Liver (tissue), 9 donors: ENCODE measurements around the gene PCNX2. TPM values are rescaled to one million over a fixed set of nuclear protein-coding genes. Genes with fewer than 3 reads are reported as not detected.

Experiments
- DNase-seq: peaks from one replicate; pipeline ENCODE4 v3.0.0-alpha.2; 2017; ENCODE audit warnings: low spot score
- H3K27ac ChIP-seq, 2 donors: one replicate each; pipeline ENCODE4 v1.7.0; 2013; ENCODE audit warnings: inconsistent platforms in 2 of 2, low read length in 2 of 2, control low read depth in 1 of 2, low read depth in 1 of 2, mild to moderate bottlenecking in 1 of 2
- H3K27me3 ChIP-seq, 4 donors: one replicate each; pipeline versions ENCODE4 v1.6.1 to v1.7.0; 2013; ENCODE audit warnings: low read length in 3 of 4, inconsistent platforms in 1 of 4, mild to moderate bottlenecking in 1 of 4, moderate library complexity in 1 of 4; ENCODE audit not compliant: control insufficient read depth in 4 of 4, insufficient read depth in 4 of 4
- H3K36me3 ChIP-seq, 4 donors: one replicate each; pipeline versions ENCODE4 v1.6.1 to v1.7.0; 2013; ENCODE audit warnings: low read length in 3 of 4, mild to moderate bottlenecking in 3 of 4, low read depth in 1 of 4, moderate library complexity in 1 of 4; ENCODE audit not compliant: control insufficient read depth in 4 of 4, insufficient read depth in 3 of 4
- H3K4me1 ChIP-seq, 4 donors: one replicate each; pipeline versions ENCODE4 v1.6.1 to v1.7.0; 2013; ENCODE audit warnings: low read length in 3 of 4, mild to moderate bottlenecking in 3 of 4, moderate library complexity in 1 of 4; ENCODE audit not compliant: control insufficient read depth in 4 of 4, insufficient read depth in 4 of 4
- H3K4me3 ChIP-seq, 3 donors: one replicate each; pipeline versions ENCODE4 v1.6.1 to v1.7.0; 2013; ENCODE audit warnings: low read length in 3 of 3, control low read depth in 1 of 3, low read depth in 1 of 3, mild to moderate bottlenecking in 1 of 3
- H3K9ac ChIP-seq, 2 donors: one replicate each; pipeline ENCODE4 v1.7.0; 2013; ENCODE audit warnings: low read length in 2 of 2, mild to moderate bottlenecking in 2 of 2, moderate library complexity in 2 of 2, control low read depth in 1 of 2, low read depth in 1 of 2
- H3K9me3 ChIP-seq, 4 donors: one replicate each; pipeline versions ENCODE4 v1.6.1 to v1.7.0; 2013; ENCODE audit warnings: low read length in 3 of 4; ENCODE audit not compliant: control insufficient read depth in 4 of 4
- ATF3 ChIP-seq: IDR thresholded peaks from 2 replicates; pipeline ENCODE4 v1.6.1; 2016; ENCODE audit warnings: antibody characterized with exemption
- EGR1 ChIP-seq, 2 donors: IDR thresholded peaks; 2 replicates each; pipeline ENCODE4 v1.6.1; 2016 to 2018; ENCODE audit warnings: antibody characterized with exemption in 2 of 2, low read depth in 2 of 2
- FOXA1 ChIP-seq: IDR thresholded peaks from 2 replicates; pipeline ENCODE4 v1.6.1; 2016; ENCODE audit warnings: antibody characterized with exemption
- FOXA2 ChIP-seq: IDR thresholded peaks from 2 replicates; pipeline ENCODE4 v1.6.1; 2016; ENCODE audit warnings: antibody characterized with exemption
- GABPA ChIP-seq, 2 donors: IDR thresholded peaks in 1 of 2; conservative IDR thresholded peaks in 1 of 2; 2 replicates each; pipeline ENCODE4 v1.6.1; 2016; ENCODE audit warnings: antibody characterized with exemption in 2 of 2, mild to moderate bottlenecking in 1 of 2, moderate library complexity in 1 of 2
- HNF4A ChIP-seq, 2 donors: conservative IDR thresholded peaks; 2 replicates each; pipeline ENCODE4 v1.6.1; 2016; ENCODE audit warnings: antibody characterized with exemption in 2 of 2, mild to moderate bottlenecking in 2 of 2
- HNF4G ChIP-seq: IDR thresholded peaks from 2 replicates; pipeline ENCODE4 v1.6.1; 2016; ENCODE audit warnings: antibody characterized with exemption
- JUND ChIP-seq, 2 donors: IDR thresholded peaks; 2 replicates each; pipeline ENCODE4 v1.6.1; 2016; ENCODE audit warnings: antibody characterized with exemption in 2 of 2
- NR2F2 ChIP-seq: IDR thresholded peaks from 2 replicates; pipeline ENCODE4 v1.6.1; 2016; ENCODE audit warnings: antibody characterized with exemption
- RAD21 ChIP-seq, 2 donors: IDR thresholded peaks; 2 replicates each; pipeline ENCODE4 v1.6.1; 2016; ENCODE audit warnings: antibody characterized with exemption in 2 of 2, mild to moderate bottlenecking in 2 of 2
- RXRA ChIP-seq, 2 donors: IDR thresholded peaks; 2 replicates each; pipeline ENCODE4 v1.6.1; 2017 to 2018; ENCODE audit warnings: antibody characterized with exemption in 2 of 2, mild to moderate bottlenecking in 1 of 2
- SP1 ChIP-seq: IDR thresholded peaks from 2 replicates; pipeline ENCODE4 v1.6.1; 2018; ENCODE audit warnings: antibody characterized with exemption, mild to moderate bottlenecking
- TAF1 ChIP-seq: conservative IDR thresholded peaks from 2 replicates; pipeline ENCODE4 v1.6.1; 2016; ENCODE audit warnings: antibody characterized with exemption, mild to moderate bottlenecking
- YY1 ChIP-seq: IDR thresholded peaks from 2 replicates; pipeline ENCODE4 v1.6.1; 2016; ENCODE audit warnings: antibody characterized with exemption, mild to moderate bottlenecking
- WGBS: extraction: QIAGEN DNeasy Blood & Tissue Kit; methylation state at CpG from one replicate; pipeline ENCODE4 v1.1.7; 2013; 5-methylcytosine and 5-hydroxymethylcytosine counted together
- polyA plus RNA-seq, 2 donors: library from polyadenylated mRNA; stranded (reverse) in 1 of 2; unstranded in 1 of 2; fragments of 200-250 nt in 1 of 2; fragments of >200 nt in 1 of 2; fragmentation: Nextera tagmentation in 1 of 2; extraction: Ambion mirVana in 1 of 2; gene quantifications; one replicate each; pipeline versions ENCODE4 v1.2.1 to v1.2.3, GENCODE V29; 2013 to 2015
- total RNA-seq, 2 donors: library from RNA; depleted of rRNA; stranded (reverse); fragments of >200 nt; gene quantifications; one replicate each; pipeline ENCODE4 v1.2.3, GENCODE V29; 2014
- TF ChIP-seq, protein P1 (sequence below): IDR thresholded peaks from 2 replicates; pipeline ENCODE4 v1.6.1; 2016; ENCODE audit warnings: antibody characterized with exemption, mild to moderate bottlenecking
- TF ChIP-seq, protein P2 (sequence below): IDR thresholded peaks from 2 replicates; pipeline ENCODE4 v1.6.1; 2016; ENCODE audit warnings: antibody characterized with exemption
- TF ChIP-seq, protein P3 (sequence below): fragments of 150-350 bp; IDR thresholded peaks from 2 replicates; pipeline ENCODE4 v1.5.1; 2017; ENCODE audit warnings: improper control_type of control experiment, low read depth, low read length; ENCODE audit not compliant: missing input control
- TF ChIP-seq, protein P4 (sequence below): IDR thresholded peaks from 2 replicates; pipeline ENCODE4 v1.6.1; 2016; ENCODE audit warnings: antibody characterized with exemption
- donor health status: healthy.
- donor health status: healthy.
- donor health status: healthy.
- donor health status: healthy.
- donor health status: healthy.

Gene PCNX2
- total and polyA plus RNA-seq, 4 donors, result 0.20 to 3.1 (median 0.92) TPM

- H3K36me3 ChIP-seq, result no peaks in the 10 kb centered on the region
- no peak overlapping the region for H3K9ac ChIP-seq
- no peak overlapping the region for H3K4me3 ChIP-seq
- DNase-seq, result no peak
- H3K9me3 ChIP-seq, result no peaks in the 10 kb centered on the region
- no peaks in the 10 kb centered on the region for H3K4me1 ChIP-seq
- H3K27ac ChIP-seq, result no peak overlapping the region
- TF ChIP-seq, protein P1, sequence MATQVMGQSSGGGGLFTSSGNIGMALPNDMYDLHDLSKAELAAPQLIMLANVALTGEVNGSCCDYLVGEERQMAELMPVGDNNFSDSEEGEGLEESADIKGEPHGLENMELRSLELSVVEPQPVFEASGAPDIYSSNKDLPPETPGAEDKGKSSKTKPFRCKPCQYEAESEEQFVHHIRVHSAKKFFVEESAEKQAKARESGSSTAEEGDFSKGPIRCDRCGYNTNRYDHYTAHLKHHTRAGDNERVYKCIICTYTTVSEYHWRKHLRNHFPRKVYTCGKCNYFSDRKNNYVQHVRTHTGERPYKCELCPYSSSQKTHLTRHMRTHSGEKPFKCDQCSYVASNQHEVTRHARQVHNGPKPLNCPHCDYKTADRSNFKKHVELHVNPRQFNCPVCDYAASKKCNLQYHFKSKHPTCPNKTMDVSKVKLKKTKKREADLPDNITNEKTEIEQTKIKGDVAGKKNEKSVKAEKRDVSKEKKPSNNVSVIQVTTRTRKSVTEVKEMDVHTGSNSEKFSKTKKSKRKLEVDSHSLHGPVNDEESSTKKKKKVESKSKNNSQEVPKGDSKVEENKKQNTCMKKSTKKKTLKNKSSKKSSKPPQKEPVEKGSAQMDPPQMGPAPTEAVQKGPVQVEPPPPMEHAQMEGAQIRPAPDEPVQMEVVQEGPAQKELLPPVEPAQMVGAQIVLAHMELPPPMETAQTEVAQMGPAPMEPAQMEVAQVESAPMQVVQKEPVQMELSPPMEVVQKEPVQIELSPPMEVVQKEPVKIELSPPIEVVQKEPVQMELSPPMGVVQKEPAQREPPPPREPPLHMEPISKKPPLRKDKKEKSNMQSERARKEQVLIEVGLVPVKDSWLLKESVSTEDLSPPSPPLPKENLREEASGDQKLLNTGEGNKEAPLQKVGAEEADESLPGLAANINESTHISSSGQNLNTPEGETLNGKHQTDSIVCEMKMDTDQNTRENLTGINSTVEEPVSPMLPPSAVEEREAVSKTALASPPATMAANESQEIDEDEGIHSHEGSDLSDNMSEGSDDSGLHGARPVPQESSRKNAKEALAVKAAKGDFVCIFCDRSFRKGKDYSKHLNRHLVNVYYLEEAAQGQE, result no peak
- TF ChIP-seq FOXA1, result no peak
- TF ChIP-seq, protein P2, sequence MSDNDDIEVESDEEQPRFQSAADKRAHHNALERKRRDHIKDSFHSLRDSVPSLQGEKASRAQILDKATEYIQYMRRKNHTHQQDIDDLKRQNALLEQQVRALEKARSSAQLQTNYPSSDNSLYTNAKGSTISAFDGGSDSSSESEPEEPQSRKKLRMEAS, result no peak
- TF ChIP-seq SP1, result no peak
- no peak for TF ChIP-seq JUND (IDR thresholded peaks at IDR 0.05)
- TF ChIP-seq YY1, result no peak
- no peak for TF ChIP-seq RAD21 (IDR thresholded peaks at IDR 0.05)
- no peak for TF ChIP-seq ATF3
- TF ChIP-seq, protein P3, sequence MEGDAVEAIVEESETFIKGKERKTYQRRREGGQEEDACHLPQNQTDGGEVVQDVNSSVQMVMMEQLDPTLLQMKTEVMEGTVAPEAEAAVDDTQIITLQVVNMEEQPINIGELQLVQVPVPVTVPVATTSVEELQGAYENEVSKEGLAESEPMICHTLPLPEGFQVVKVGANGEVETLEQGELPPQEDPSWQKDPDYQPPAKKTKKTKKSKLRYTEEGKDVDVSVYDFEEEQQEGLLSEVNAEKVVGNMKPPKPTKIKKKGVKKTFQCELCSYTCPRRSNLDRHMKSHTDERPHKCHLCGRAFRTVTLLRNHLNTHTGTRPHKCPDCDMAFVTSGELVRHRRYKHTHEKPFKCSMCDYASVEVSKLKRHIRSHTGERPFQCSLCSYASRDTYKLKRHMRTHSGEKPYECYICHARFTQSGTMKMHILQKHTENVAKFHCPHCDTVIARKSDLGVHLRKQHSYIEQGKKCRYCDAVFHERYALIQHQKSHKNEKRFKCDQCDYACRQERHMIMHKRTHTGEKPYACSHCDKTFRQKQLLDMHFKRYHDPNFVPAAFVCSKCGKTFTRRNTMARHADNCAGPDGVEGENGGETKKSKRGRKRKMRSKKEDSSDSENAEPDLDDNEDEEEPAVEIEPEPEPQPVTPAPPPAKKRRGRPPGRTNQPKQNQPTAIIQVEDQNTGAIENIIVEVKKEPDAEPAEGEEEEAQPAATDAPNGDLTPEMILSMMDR, result no peak
- no peak for TF ChIP-seq GABPA (IDR thresholded peaks at IDR 0.05 in 1 of 2, conservative IDR thresholded peaks at IDR 0.05 in 1 of 2)
- no peak for TF ChIP-seq NR2F2
- TF ChIP-seq, protein P4, sequence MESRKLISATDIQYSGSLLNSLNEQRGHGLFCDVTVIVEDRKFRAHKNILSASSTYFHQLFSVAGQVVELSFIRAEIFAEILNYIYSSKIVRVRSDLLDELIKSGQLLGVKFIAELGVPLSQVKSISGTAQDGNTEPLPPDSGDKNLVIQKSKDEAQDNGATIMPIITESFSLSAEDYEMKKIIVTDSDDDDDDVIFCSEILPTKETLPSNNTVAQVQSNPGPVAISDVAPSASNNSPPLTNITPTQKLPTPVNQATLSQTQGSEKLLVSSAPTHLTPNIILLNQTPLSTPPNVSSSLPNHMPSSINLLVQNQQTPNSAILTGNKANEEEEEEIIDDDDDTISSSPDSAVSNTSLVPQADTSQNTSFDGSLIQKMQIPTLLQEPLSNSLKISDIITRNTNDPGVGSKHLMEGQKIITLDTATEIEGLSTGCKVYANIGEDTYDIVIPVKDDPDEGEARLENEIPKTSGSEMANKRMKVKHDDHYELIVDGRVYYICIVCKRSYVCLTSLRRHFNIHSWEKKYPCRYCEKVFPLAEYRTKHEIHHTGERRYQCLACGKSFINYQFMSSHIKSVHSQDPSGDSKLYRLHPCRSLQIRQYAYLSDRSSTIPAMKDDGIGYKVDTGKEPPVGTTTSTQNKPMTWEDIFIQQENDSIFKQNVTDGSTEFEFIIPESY, result no peak
- no peak for TF ChIP-seq RXRA (IDR thresholded peaks at IDR 0.05)
- no peak for TF ChIP-seq HNF4G
- no peak for TF ChIP-seq EGR1 (IDR thresholded peaks at IDR 0.05; ENCODE audit: low read depth in 2 of 2)
- peaks cover 0 to 3% (median 0%) of the 10 kb centered on the region in 4 donors for H3K27me3 ChIP-seq
Observed at GRCh38 chr1:233208687-233209086, 86.8 kb downstream of the PCNX2 start.

DNA sequence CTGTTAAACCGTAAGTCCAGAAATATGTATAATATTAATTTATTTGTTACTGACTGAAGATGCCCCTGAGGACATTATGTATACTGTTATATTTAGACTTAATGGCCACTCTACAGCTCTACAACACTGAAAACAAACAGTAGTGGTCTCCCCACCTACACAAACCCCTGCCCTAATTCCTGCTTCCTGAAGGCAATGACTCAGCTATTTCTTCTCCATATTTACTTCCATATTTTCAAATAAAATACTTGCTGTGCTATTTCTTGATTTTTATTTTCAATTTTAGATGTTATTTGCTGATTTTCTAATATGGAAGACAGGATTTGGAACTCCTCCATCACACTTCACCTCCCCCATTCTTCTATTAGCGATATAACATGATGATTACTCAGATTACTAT lies 97.6 kb downstream of the PCNX2 start:
- Histone ChIP-seq H3K9me3 (peaks cover 0 to 6% (median 2%) of the 10 kb centered on the region in 4 donors), H3K4me3 (no peak overlapping the region), H3K27ac (no peak overlapping the region), H3K36me3 (no peaks in the 10 kb centered on the region), H3K9ac (no peak overlapping the region), H3K4me1 (no peaks in the 10 kb centered on the region), H3K27me3 (no peaks in the 10 kb centered on the region)
- DNase-seq, result no peak
- 95% methylated on average over 2 of the region's 2 CpGs for WGBS
- TF ChIP-seq FOXA2 (no peak), ATF3 (no peak), NR2F2 (no peak), JUND (IDR thresholded peaks at IDR 0.05) (no peak), FOXA1 (no peak), TAF1 (no peak), HNF4G (no peak), YY1 (no peak), RAD21 (IDR thresholded peaks at IDR 0.05) (no peak), HNF4A (conservative IDR thresholded peaks at IDR 0.05) (no peak)
- TF ChIP-seq, protein P1, result no peak
- TF ChIP-seq, protein P2, result no peak
